Fibroblast of mammary gland (primary cell): ENCODE measurements around the gene USP9X.
"Not testable (repeated sequence)": the region's sequence is repeated elsewhere in the genome, so short reads cannot be mapped to it uniquely, and the experiment has no call there.

ENCODE experiments used
- DNase-seq: peaks from one replicate; pipeline ENCODE4 v3.0.0-alpha.2; 2010; ENCODE audit warnings: low read depth
- H3K4me3 ChIP-seq: 2 replicates; pipeline ENCODE4 v1.5.1; 2011; ENCODE audit warnings: low read depth, mild to moderate bottlenecking, low read length, moderate library complexity; ENCODE audit not compliant: control insufficient read depth
- CTCF ChIP-seq: conservative IDR thresholded peaks from 2 replicates; pipeline ENCODE4 v1.5.1; 2011; ENCODE audit warnings: low read depth, low read length, inconsistent platforms; ENCODE audit not compliant: control insufficient read depth, insufficient read depth

USP9X gene

GRCh38 chrX:41198410-41198809 lies 113.2 kb downstream of the USP9X start:
- DNase-seq, result no peak
- TF ChIP-seq CTCF, result no peak
- H3K4me3 ChIP-seq, result no peak overlapping the region

GRCh38 chrX:41200785-41201184 lies 115.5 kb downstream of the USP9X start:
- TF ChIP-seq CTCF, result no peak
- DNase-seq, result no peak
- no peak overlapping the region for H3K4me3 ChIP-seq

GRCh38 chrX:41209853-41210252 lies 124.6 kb downstream of the USP9X start:
- no peak overlapping the region for H3K4me3 ChIP-seq
- DNase-seq, result no peak
- TF ChIP-seq CTCF, result no peak

- no peak overlapping the region for H3K4me3 ChIP-seq
- no peak for DNase-seq
- no peak for TF ChIP-seq CTCF
Measured at GRCh38 chrX:41224605-41225004, 139.4 kb downstream of the USP9X start.

GRCh38 chrX:41233988-41234387 lies 148.7 kb downstream of the USP9X start:
- no peak for TF ChIP-seq CTCF
- H3K4me3 ChIP-seq, result no peak overlapping the region
- DNase-seq, result no peak

- not testable (repeated sequence) for DNase-seq, H3K4me3 ChIP-seq
Measured at GRCh38 chrX:41234471-41234870, 149.2 kb downstream of the USP9X start.

- no peak for DNase-seq
- no peak overlapping the region for H3K4me3 ChIP-seq
- TF ChIP-seq CTCF, result no peak
Measured at GRCh38 chrX:41234962-41235361, 149.7 kb downstream of the USP9X start.

- no peak for DNase-seq
- TF ChIP-seq CTCF, result no peak
- H3K4me3 ChIP-seq, result no peak overlapping the region
Measured at GRCh38 chrX:41236629-41237028, 151.4 kb downstream of the USP9X start.
